Transverse colon (tissue), 4 donors: ENCODE measurements around the gene PREX1.

Experiments used
- CTCF ChIP-seq, 5 experiments: fragments of 200-600 bp in 3 of 5; fragments of 450-650 bp in 2 of 5; sonication (generic) in 3 of 5; IDR thresholded peaks; 1 replicate in 2 of 5; 2 replicates in 3 of 5; pipeline ENCODE4 v1.5.1; 2016 to 2017; ENCODE audit warnings: antibody characterized with exemption in 5 of 5, inconsistent platforms in 3 of 5, mild to moderate bottlenecking in 2 of 5, moderate library complexity in 1 of 5
- EP300 ChIP-seq: sonication (generic); formaldehyde crosslinking; IDR thresholded peaks from one replicate; pipeline ENCODE4 v1.6.1; 2017; ENCODE audit warnings: antibody characterized with exemption, low read depth
- POLR2A ChIP-seq: fragments of 450-650 bp; IDR thresholded peaks from one replicate; pipeline ENCODE4 v1.6.1; 2016; ENCODE audit warnings: antibody characterized with exemption, mild to moderate bottlenecking, moderate library complexity
- POLR2AphosphoS5 ChIP-seq, 3 donors: sonication (generic); formaldehyde crosslinking; IDR thresholded peaks; one replicate each; pipeline ENCODE4 v1.6.1; 2016; ENCODE audit warnings: antibody characterized with exemption in 3 of 3

GRCh38 chr20:48852609-48853008 lies 24.8 kb upstream of the PREX1 start:
- TF ChIP-seq CTCF (IDR thresholded peaks at IDR 0.05): no peak
- no peak for TF ChIP-seq POLR2A
- TF ChIP-seq POLR2AphosphoS5 (IDR thresholded peaks at IDR 0.05): no peak
- no peak for TF ChIP-seq EP300
